HG03520 (cell line): ENCODE measurements around the gene FAM237A.

Experiments
- ATAC-seq: cut with Tn5 transposase; IDR thresholded peaks from one replicate; pipeline ENCODE4 v1.9.1; 2021; ENCODE audit warnings: mild to moderate bottlenecking, moderate library complexity; ENCODE audit not compliant: unreplicated experiment

FAM237A gene

DNA sequence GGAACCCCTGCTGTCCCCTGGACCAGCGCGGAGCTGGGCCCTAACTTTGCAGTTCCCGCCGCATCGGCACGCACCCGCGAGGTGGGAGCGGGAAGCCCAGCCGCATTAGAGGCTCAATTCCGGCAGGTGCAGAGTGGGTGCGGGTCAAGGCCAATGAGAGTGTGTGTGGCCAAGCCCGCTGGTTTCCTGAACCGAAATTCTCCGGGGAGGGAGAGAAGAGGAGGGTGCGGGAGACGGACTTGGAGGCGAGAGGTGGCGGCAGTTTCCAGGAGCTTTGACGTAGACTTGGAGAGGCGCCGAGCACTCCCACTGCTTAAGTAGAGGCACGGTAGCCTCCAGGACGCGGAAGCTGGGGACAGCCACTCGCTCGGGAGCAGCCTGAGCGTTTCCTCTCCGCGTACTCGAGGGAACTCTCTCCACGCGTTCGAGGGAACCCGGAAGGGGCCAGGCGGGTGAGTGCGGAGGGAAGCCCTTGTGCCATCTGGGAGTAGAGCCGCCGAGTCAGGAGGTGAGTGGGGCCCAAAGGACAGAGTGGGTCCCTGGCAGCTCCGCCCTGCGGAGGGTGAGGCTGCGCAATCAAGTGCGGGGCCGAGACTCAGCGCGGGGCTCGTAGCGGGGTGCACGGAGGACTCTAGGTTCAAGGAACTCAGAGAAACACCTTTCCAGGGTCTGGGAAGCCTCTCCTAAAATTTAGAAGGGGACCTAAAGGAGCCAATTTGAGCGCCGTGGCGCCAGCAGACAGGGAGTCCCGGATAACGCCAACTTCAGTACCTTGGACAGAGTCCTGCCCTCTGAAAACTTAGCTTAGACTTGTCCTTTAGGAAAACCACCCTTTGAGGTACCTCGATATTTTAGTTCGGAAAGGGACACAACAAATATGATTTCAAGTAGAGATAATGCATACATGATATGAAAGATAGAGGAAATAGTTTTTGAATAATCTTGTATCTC, at the start of gene FAM237A:
Gene FAM237A (plus strand): TSS at position 413 of the 951 bp plus-strand sequence. CDS start 1,750 bp downstream, outside the sequence.
- ATAC-seq, result no peak

DNA sequence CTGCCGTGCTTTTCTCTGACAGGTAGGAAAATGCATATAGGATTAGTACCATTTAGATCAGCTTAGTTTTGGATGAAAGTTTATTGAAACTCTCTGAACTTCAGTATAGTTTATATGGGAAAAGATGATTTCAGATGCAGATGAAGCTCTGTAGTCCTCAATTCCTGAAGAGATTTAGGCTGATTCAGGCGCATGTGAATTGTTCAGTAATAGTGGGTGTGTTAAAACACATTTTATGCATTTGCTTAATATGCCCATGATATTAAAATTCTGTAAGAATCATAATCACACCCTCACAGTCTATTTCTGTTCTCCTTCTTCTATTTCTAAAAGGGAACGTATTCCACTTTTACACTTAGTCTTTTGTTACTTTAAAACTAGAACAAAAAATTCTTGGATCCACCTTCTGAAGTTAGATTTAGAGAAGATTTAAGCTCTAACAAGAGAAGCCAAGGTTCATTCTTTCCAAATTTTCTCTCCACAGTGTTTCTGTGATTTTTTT, 44.5 kb upstream of the FAM237A start:
- no peak for ATAC-seq

DNA sequence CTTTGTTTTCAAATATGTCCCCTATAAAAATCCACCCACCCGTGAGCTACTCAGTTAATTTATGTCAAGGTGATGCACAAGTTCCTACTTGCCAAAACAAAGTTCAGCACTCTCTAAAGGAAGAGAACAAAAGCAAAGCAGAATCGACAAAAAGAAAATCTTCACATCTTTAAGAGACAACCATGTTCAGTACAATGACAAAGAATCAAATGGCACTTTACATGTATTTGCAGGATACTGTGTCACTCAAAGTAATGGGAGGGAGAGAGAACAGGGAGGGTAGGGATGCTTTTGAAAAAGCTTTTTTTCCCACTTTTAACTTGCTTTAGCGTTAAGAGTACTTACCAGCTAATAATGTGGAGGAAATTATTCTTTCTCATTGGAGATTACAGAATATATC, 39.0 kb upstream of the FAM237A start:
- no peak for ATAC-seq

DNA sequence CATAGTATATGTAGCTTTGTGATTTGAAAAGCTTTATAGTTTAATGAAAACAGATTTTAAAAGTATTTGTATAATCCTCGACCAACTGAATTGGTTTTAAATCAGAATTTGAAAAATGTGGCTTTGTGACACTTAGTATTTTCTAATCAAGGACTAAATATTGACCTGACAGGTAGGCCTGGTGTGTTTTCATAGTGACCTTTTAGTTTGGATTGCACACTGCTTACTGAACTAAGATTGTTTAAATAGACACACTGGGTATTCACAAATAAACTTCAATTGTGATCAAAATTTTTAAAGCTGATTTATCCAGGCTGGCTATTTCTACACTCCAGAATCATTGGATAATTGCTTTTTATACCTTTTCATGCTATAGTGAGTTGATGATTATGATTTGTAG, 31.8 kb upstream of the FAM237A start:
- no peak for ATAC-seq

DNA sequence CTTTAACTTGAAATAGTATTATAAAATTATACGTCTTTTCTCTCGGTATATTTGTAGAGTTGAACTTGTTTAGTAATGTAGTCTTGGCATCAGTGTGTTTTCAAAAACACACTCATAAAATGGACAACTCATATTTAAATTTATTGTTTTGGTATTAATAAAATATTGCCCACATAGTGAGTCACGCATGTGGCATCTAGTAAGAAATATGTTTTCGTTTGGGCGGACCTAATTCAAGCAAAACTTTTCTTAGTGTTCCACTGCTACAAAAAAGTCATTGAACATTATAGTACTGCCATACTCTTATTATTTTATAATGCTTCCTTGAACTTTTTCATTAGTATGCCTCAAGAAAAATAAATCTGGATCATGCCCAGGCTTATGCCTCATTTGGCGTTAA, 31.1 kb upstream of the FAM237A start:
- no peak for ATAC-seq

GRCh38 chr2:206611736-206612135, 30.6 kb upstream of the FAM237A start:
- ATAC-seq, result no peak

DNA sequence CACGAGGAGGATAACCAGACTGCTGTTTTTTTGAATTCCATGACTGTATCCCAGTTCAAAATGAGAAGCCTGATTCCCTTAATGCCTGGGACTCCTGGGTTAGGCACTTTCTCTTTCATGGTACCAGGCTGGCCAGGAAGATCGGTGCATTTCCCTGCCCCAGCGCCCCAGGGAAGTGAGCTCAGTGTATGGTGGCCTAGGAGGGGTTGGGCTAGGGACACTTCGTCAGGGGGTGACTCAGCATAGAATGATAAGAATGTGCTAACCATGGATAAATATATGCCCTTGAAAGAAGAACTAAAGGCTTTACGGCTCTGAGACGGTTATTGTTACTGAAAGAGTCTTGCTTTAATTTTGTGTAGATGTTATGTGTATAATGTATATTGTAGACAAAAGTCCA, 27.5 kb upstream of the FAM237A start:
- ATAC-seq, result no peak

GRCh38 chr2:206615417-206616089, 26.7 kb upstream of the FAM237A start:
- no peak for ATAC-seq

DNA sequence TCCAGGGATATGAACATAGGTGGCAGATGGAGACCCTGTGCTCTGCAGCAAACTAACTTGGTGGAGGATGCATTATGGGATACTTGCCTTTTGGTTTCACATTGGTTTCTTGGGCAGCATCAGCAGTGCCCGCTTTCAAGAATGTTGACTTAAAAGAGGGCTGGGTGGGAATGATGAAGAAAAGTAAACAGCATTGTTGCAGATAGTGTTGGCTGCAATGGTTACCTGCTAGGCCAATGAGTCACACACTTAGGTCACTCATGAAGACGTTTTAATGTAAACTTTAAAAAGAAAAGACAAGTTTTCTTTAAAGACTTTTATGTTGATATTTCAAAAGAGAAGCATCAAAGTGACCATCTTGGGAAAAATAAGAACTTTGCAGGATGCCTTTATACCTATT, 26.1 kb upstream of the FAM237A start:
- no peak for ATAC-seq

DNA sequence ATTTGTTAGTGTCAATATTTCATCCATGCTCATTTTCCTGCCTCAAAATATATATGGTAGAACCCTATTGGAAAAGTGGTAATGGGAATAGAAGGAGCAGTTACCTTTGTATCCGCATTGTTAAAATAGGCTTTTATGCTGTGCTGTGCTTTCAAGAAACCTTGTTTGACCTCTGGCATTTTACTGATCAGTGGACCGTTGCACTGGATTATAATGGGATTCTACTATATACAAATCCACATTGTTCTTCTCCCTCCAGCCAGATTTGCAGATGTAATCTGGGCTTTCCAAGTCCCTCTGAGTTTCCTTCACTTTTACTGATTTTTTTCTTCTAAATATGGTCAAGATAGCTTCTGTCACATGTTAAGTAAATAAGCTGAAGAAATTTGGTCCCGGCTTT, 23.3 kb upstream of the FAM237A start:
- no peak for ATAC-seq

GRCh38 chr2:206626108-206626507, 16.2 kb upstream of the FAM237A start:
- no peak for ATAC-seq

GRCh38 chr2:206627632-206628031, 14.7 kb upstream of the FAM237A start:
- no peak for ATAC-seq

- ATAC-seq, result no peak
These were observed 10.9 kb upstream of the FAM237A start for GRCh38 chr2:206631340-206631739.

DNA sequence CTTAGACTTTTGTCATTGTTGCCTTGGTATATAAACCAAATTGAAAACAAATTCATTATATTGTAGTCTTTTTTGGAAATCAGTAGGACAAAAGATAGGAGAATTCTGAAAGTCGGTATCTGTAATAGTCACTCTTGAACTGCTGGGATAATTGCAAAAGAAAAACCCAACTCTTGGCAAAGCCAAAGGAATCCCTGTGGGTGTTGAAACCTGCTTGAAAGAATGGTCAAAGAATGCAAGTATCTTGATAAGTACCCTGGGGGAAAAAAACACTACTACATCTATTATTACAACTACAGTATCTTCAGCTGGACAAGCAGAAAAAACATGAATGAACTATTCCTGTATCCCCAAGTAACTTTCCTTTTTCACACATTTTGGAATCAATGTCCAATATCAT, 7.3 kb upstream of the FAM237A start:
- no peak for ATAC-seq

GRCh38 chr2:206639636-206640035, 2.7 kb upstream of the FAM237A start:
- no peak for ATAC-seq

DNA sequence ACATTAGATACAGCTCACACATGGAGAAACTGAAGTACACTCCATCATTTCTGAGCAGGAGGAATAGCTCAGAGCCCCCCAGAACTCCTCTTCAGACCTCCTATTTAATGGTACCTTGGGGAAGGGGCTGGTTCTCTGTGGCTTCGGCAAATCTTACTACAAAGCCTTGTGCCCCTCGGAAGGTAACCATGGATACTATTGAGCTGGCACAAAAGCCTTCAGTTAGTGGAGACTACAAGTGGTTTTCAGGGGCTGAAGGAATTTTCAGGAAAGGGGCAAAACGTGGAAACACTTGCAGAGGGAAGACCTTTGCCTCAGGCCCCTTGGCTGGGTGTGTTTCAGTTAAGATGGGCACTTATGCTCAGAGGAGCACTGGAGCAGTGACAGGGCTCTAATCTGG, 1.1 kb upstream of the FAM237A start:
- ATAC-seq, result no peak

- ATAC-seq, result no peak
These were observed 5.7 kb downstream of the FAM237A start for GRCh38 chr2:206647985-206648384.

DNA sequence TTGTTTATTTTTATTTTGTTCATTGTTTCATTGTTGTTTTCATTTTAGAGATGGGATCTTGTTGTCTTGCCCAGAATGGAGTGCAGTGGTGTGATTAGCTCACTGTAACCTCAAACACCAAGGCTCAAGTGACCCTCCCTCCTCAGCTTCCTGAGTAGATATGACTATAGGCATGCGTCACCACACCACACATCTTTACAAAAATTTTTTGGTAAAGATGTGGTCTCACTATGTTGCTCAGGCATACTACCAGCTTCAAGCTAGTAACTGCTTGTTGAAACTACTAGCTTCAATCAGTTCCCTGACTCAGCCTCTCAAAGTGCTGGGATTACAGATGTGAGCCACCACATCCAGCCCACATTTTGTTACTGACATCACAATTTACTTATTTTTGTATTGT, 14.8 kb downstream of the FAM237A start:
- no peak for ATAC-seq

GRCh38 chr2:206665251-206665650, 23.0 kb downstream of the FAM237A start:
- no peak for ATAC-seq

- no peak for ATAC-seq
These were observed 28.4 kb downstream of the FAM237A start for GRCh38 chr2:206670531-206671319.

DNA sequence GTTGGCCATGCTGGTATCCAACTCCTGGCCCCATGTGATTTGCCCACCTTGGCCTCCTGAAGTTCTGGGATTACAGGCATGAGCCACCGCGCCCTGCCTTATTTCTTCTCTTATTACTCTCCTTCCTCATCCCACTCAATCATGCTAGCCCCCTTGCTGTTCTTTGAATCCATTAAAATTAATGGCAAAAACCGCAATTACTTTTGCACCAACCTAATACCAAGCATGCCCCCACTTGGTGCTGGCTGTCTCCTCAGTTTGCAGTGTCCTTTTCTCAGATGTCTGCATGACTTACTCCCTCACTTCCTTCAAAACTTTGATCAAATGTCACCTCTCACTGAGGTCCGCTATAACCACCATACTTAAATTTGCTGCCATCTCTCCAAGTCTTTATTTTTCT, 41.3 kb downstream of the FAM237A start:
- ATAC-seq, result no peak
